DMS114 treated with DMSO at 0.1 percent for 48 hours (cell line): ENCODE data around the gene AIMP1.
"Not testable (repeated sequence)": the region's sequence is repeated elsewhere in the genome, so short reads cannot be mapped to it uniquely, and the experiment has no call there.

Experiments
- DNase-seq: peaks from one replicate; lab custom pipeline; 2025; ENCODE audit not compliant: unreplicated experiment; lab: John Stamatoyannopoulos, UW

The AIMP1 gene

GRCh38 chr4:106312377-106312776 is 4.0 kb upstream of the AIMP1 start:
- no peak for DNase-seq

GRCh38 chr4:106312997-106313522 is 3.3 kb upstream of the AIMP1 start:
- no peak for DNase-seq

DNA sequence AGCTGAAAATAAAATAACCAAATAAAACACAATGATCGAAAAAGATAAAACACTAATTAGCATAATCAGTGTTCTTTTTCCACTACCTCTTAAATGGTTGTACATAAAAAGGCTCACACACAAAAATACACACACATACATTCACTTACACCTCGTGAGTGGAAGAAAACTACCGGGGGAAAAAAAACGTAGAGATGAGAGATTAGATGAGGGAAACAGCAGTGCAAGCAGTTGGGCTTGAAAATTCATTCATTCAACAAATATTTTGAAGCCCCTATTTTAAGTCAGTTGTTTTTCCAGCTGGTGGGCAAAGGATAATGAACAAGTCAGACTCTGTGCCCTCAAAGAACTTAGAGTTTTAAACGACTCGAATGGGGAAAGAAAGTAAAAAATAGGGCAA is 1.4 kb upstream of the AIMP1 start:
- DNase-seq = no peak

DNA sequence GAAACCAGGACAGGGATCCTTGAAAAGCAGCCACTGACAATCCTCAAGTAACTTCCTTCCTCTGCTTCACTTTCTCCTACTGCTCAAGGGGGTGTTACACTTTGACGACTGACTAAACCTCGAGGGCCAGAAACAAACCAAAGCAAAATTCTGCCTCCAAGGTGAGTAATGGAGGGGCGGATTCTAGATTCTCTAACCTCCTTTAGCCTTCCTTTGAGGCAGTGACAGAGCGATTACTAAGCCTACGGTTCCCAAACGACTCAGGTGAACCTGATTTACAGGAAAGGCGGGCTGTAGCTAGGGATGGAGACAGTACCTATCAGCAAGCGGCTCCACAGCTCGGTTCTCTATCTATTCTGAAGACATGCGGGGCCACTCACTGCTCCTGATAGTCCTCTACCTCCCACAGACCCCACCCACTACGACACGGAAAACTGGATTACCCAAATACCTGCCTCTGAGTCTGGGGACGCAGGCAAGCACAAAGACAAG is 828 bp upstream of the AIMP1 start:
- DNase-seq = no peak

- DNase-seq = no peak
Observed at GRCh38 chr4:106316773-106317409, 541 bp downstream of the AIMP1 start.

GRCh38 chr4:106317815-106318214 is 1.5 kb downstream of the AIMP1 start:
- DNase-seq = no peak

DNA sequence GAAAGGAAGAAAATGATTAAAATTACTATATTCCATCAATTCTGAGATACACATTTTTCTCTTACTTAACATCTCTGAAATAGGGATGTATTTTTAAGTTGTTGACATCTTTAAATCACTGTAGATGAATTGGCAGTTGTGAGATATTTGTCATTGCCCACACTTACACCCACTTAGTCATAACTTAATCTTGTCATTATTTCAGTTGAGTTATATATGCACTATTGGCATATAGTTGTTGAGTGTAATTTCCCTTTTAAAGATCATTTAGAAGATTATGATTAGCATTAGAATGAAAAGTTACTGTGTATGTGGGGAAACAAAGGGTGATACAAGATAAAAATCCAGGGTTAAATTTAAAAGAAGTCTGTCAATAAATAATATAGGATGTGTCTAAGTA is 2.2 kb downstream of the AIMP1 start:
- no peak for DNase-seq

- no peak for DNase-seq
Observed at GRCh38 chr4:106320235-106320634, 3.9 kb downstream of the AIMP1 start.

GRCh38 chr4:106321168-106321567 is 4.8 kb downstream of the AIMP1 start:
- not testable (repeated sequence) for DNase-seq

DNA sequence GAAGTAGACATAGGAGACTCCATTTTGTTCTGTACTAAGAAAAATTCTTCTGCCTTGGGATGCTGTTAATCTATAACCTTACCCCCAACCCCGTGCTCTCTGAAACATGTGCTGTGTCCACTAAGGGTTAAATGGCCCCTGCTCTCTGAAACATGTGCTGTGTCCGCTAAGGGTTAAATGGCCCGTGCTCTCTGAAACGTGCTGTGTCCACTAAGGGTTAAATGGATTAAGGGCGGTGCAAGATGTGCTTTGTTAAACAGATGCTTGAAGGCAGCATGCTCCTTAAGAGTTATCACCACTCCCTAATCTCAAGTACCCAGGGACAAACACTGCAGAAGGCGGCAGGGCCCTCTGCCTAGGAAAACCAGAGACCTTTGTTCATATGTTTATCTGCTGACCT is 5.5 kb downstream of the AIMP1 start:
- DNase-seq = not testable (repeated sequence)

DNA sequence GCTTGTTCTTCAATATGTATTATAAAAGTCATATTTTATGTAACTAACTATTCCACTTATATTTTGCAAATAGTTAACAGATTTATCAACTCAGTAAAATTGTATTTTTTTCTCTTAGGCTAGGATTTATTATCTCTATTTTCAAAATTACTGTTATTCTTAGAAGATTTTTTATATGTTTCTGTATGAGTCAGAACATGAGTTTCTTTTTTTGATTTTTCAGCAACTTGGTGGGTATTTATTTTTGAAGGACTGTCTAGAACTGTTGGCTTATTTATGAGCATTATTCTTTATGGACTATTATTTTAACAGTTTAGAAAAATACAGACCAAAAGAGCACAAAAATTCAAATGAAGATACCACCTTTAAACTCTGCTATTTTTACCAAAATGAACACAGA is 6.8 kb downstream of the AIMP1 start:
- DNase-seq = no peak

DNA sequence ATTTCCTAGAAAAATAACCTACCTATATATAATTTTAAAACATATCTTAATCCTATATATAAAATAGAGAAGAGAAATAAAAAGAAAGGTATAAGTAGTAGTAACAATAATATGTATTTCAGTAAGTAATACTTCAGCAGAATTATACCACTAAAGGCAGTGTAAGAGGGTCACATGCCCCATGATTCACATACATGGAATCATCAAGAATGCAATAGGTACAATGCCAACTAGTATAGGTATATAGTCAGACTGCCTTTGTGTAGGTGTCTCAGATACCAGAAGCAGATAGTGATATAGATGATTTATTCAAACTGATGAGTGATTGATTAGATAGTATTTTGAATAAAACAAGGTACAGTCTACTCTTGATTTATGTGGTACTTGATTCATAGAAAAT is 9.4 kb downstream of the AIMP1 start:
- no peak for DNase-seq

- DNase-seq = peak; percentile 33
Observed at GRCh38 chr4:106329041-106329618, 12.8 kb downstream of the AIMP1 start.

DNA sequence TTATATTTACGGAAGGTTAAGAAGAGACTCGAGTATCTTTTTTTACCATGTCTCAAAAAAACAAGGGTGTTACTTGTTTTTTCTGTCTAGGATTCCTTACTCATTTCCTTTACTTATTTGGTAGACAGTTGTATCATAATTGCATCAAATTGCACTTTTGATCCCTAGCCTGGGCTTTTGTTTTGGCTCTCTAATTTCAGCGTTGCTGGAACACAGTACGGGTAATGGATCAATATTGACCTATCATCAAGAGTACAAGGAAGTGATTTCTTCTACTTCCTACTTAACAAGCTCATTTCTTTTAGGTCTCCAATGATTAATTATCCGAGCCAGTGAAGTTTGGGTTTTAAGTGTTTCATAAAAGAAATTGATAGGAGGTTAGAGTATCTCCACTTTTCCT is 16.8 kb downstream of the AIMP1 start:
- DNase-seq = no peak

- no peak for DNase-seq
Observed at GRCh38 chr4:106334741-106335470, 18.6 kb downstream of the AIMP1 start.

- DNase-seq = no peak
Observed at GRCh38 chr4:106336618-106337017, 20.3 kb downstream of the AIMP1 start.

DNA sequence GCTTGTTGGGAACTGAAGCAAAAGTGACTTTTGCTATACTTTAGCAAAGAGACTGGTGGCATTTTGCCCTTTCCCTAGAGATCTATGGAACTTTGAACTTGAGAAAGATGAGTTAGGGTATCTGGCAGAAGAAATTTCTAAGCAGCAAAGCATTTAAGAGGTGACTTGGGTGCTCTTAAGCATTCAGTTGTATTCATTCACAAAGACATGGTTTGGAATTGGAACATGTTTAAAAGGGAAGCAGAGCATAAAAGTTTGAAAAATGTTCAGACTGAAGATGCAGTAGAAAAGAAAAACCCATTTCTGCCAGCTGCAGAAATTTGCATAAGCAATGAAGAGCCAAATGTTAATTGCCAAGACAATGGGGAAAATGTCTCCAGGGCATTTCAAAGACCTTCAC is 21.6 kb downstream of the AIMP1 start:
- no peak for DNase-seq

- no peak for DNase-seq
Observed at GRCh38 chr4:106338671-106339070, 22.3 kb downstream of the AIMP1 start.

GRCh38 chr4:106339431-106339830 is 23.1 kb downstream of the AIMP1 start:
- DNase-seq = no peak

DNA sequence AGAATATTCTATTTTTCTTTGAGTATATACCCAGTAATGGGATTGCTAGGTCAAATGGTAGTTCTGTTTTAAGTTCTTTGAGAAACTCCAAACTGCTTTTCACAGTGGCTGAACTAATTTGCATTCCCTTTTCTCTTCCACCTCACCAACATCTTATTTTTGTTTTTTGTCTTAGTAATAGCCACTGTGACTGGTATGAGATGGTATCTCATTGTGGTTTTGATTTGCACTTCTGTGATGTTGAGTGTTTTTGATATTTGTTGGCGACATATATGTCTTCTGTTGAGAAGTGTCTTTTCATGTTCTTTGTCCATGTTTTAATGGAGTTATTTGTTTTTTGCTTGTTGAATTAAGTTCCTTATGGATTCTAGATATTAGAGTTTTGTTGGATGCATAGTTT is 24.4 kb downstream of the AIMP1 start:
- no peak for DNase-seq

GRCh38 chr4:106343865-106344646 is 27.7 kb downstream of the AIMP1 start:
- DNase-seq = no peak
